Measurements from ENCODE around the gene ARAP2. TPM values are rescaled to one million over a fixed set of nuclear protein-coding genes. Genes with fewer than 3 reads are reported as not detected.

ARAP2 gene
- total and polyA plus RNA-seq, 9 of the 15 experiments (the other 6 are each of a cell fraction or from before 2014, with no cell fraction given): 0.03 to 0.35 (median 0.11) TPM; not detected in 4

DNA sequence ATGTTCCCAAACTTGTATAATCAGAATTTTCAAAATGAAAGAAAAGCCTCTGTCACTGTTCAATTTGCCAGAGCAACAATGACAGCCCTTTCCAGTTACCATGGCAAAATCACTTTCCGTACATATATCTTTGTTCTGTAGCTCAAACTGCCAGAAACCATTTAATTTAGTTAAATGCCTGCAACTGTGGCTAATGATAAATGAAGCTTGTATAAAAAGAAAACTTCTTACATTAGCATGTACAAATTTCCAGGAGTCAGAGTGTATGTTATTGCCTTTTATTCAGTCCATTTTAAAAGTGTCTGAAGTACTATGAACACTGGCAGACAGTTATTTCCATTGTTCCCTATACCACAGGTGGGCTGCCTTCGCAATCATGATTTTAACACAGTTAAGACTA, 30.3 kb downstream of the ARAP2 start (continued):
- TF ChIP-seq, protein P1, sequence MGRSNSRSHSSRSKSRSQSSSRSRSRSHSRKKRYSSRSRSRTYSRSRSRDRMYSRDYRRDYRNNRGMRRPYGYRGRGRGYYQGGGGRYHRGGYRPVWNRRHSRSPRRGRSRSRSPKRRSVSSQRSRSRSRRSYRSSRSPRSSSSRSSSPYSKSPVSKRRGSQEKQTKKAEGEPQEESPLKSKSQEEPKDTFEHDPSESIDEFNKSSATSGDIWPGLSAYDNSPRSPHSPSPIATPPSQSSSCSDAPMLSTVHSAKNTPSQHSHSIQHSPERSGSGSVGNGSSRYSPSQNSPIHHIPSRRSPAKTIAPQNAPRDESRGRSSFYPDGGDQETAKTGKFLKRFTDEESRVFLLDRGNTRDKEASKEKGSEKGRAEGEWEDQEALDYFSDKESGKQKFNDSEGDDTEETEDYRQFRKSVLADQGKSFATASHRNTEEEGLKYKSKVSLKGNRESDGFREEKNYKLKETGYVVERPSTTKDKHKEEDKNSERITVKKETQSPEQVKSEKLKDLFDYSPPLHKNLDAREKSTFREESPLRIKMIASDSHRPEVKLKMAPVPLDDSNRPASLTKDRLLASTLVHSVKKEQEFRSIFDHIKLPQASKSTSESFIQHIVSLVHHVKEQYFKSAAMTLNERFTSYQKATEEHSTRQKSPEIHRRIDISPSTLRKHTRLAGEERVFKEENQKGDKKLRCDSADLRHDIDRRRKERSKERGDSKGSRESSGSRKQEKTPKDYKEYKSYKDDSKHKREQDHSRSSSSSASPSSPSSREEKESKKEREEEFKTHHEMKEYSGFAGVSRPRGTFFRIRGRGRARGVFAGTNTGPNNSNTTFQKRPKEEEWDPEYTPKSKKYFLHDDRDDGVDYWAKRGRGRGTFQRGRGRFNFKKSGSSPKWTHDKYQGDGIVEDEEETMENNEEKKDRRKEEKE (IDR thresholded peaks at IDR 0.05; ENCODE audit: borderline replicate concordance in 1 of 2, control insufficient read depth in 1 of 2, low read depth in 2 of 2, low read length in 1 of 2): no peak
- TF ChIP-seq CBFA2T2 (conservative IDR thresholded peaks at IDR 0.05): no peak
- no peak for TF ChIP-seq BRD9 (IDR thresholded peaks at IDR 0.05; ENCODE audit: low read depth, partially characterized antibody)
- TF ChIP-seq, protein P2, sequence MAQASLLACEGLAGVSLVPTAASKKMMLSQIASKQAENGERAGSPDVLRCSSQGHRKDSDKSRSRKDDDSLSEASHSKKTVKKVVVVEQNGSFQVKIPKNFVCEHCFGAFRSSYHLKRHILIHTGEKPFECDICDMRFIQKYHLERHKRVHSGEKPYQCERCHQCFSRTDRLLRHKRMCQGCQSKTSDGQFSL (CRISPR knock-in tag; IDR thresholded peaks at IDR 0.05): no peak
- TF ChIP-seq, protein P2 (tag; IDR thresholded peaks at IDR 0.05): no peak
- TF ChIP-seq RFX5 (IDR thresholded peaks at IDR 0.05; ENCODE audit: low read depth, low read length): no peak

DNA sequence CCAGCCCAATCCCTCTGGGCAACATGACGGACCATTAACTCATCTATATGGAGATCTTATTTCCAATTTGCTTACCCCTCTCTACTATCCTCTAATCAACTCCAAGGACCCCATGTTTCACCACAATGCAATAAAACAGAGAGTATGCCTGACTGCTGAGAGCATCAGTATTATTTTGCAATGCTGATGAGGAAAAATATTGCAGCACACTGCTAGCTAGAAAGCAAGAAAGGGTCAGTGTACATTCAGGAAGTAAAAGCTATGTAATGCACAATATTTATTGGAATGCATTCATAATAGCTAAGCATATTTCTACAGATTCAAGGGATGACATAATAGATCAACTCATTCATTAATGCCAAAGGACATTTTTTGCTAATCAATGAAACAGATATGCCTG, 33.2 kb downstream of the ARAP2 start:
- no peaks in the 10 kb centered on the region for H4K20me1 ChIP-seq (replicated peaks; ENCODE audit: control insufficient read depth, insufficient read depth, low read length)
- FAIRE-seq: no peak
- no peaks in the 10 kb centered on the region for H3K4me1 ChIP-seq (replicated peaks in 1 of 2; ENCODE audit: control insufficient read depth in 2 of 2, insufficient read depth in 2 of 2, low read length in 2 of 2)
- no peaks in the 10 kb centered on the region for H3K9me3 ChIP-seq (replicated peaks; ENCODE audit: control insufficient read depth, insufficient read depth, low read depth, low read length)
- no peak overlapping the region for H3K27ac ChIP-seq (ENCODE audit: extremely low read depth, low read depth, low read length)
- H3K4me3 ChIP-seq: no peak overlapping the region
- intact Hi-C loops (cut with micrococcal nuclease) (no loop called here), in situ Hi-C loops (cut with MboI) (no loop called here)
- no peaks in the 10 kb centered on the region for H3K79me2 ChIP-seq (ENCODE audit: control insufficient read depth, insufficient read depth, low read length)
- WGBS (ENCODE audit: insufficient coverage, low coverage, missing lambda C conversion rate): 0% methylated on average over 1 of the region's 1 CpG
- BruUV-seq (replicated peaks): no TSS peak
- H3K9me1 ChIP-seq (ENCODE audit: control insufficient read depth, insufficient read depth, low read length): no peaks in the 10 kb centered on the region
- DNase-seq (ENCODE audit: extremely low read depth in 1 of 4, low spot score in 3 of 4): no peak
- TF ChIP-seq ETS2 (tag; IDR thresholded peaks at IDR 0.05; ENCODE audit: borderline replicate concordance, poor library complexity, severe bottlenecking): no peak
- no peak overlapping the region for H3K4me2 ChIP-seq (ENCODE audit: insufficient read depth, low read length)
- ChIA-PET CTCF (ENCODE audit: low intra/inter-chr PET ratio) (no interaction called here), POLR2A (no interaction called here)
- no peaks in the 10 kb centered on the region for H3K27me3 ChIP-seq (ENCODE audit: control insufficient read depth in 2 of 2, insufficient read depth in 2 of 2, low read length in 2 of 2)
- H3K9ac ChIP-seq (ENCODE audit: insufficient read depth in 1 of 2, low read depth in 2 of 2, low read length in 2 of 2): no peak overlapping the region
- no peak for ATAC-seq
- no peak overlapping the region for H2AFZ ChIP-seq (ENCODE audit: low read depth, low read length)
- no peaks in the 10 kb centered on the region for H3K36me3 ChIP-seq (ENCODE audit: control insufficient read depth, insufficient read depth, low read length)
